Smooth muscle cell (in vitro differentiated cells): ENCODE measurements around the gene NOLC1. TPM values are rescaled to one million over a fixed set of nuclear protein-coding genes. Genes with fewer than 3 reads are reported as not detected.

ENCODE experiments used
- DNase-seq: peaks from one replicate; lab custom pipeline; 2025; ENCODE audit not compliant: unreplicated experiment; lab: John Stamatoyannopoulos, UW
- H2AFZ ChIP-seq: fragments of 200-600 bp; sonication (generic); 2 replicates; pipeline ENCODE4 v1.6.0; 2016; ENCODE audit warnings: antibody characterized with exemption, low read depth, mild to moderate bottlenecking
- H3F3A ChIP-seq: fragments of 200-600 bp; sonication (generic); 2 replicates; pipeline ENCODE4 v1.6.0; 2017; ENCODE audit warnings: antibody characterized with exemption, low read depth
- H3K27ac ChIP-seq: fragments of 200-600 bp; sonication (generic); 2 replicates; pipeline ENCODE4 v1.5.1; 2016; ENCODE audit warnings: low read depth, mild to moderate bottlenecking
- H3K27me3 ChIP-seq: fragments of 200-600 bp; sonication (generic); 2 replicates; pipeline ENCODE4 v1.6.1; 2016; ENCODE audit warnings: low read depth, mild to moderate bottlenecking
- H3K36me3 ChIP-seq: fragments of 200-600 bp; sonication (generic); 2 replicates; pipeline ENCODE4 v1.5.1; 2016; ENCODE audit warnings: low read depth
- H3K4me1 ChIP-seq: fragments of 200-600 bp; sonication (generic); 2 replicates; pipeline ENCODE4 v1.5.1; 2016; ENCODE audit warnings: low read depth
- H3K4me2 ChIP-seq: fragments of 200-600 bp; sonication (generic); 2 replicates; pipeline ENCODE4 v1.6.0; 2016; ENCODE audit warnings: mild to moderate bottlenecking
- H3K4me3 ChIP-seq: fragments of 200-600 bp; sonication (generic); 2 replicates; pipeline ENCODE4 v1.5.1; 2016; ENCODE audit warnings: mild to moderate bottlenecking
- H3K79me2 ChIP-seq: fragments of 200-600 bp; sonication (generic); 2 replicates; pipeline ENCODE4 v1.6.0; 2016; ENCODE audit warnings: low read depth, mild to moderate bottlenecking
- H3K9ac ChIP-seq: fragments of 200-600 bp; sonication (generic); 2 replicates; pipeline ENCODE4 v1.6.0; 2016; ENCODE audit warnings: low read depth
- H3K9me3 ChIP-seq: fragments of 200-600 bp; sonication (generic); replicated peaks from 2 replicates; pipeline ENCODE4 v1.5.1; 2016; ENCODE audit warnings: low read depth
- H4K20me1 ChIP-seq: fragments of 200-600 bp; sonication (generic); 2 replicates; pipeline ENCODE4 v1.6.0; 2016; ENCODE audit warnings: low read depth
- CTCF ChIP-seq: fragments of 200-600 bp; sonication (generic); IDR thresholded peaks from 2 replicates; pipeline ENCODE4 v1.5.1; 2017; ENCODE audit warnings: borderline replicate concordance, mild to moderate bottlenecking, antibody characterized with exemption; ENCODE audit not compliant: insufficient read depth, poor library complexity, severe bottlenecking
- WGBS: methylation state at CpG from one replicate; pipeline ENCODE4 v1.1.7; 2016; ENCODE audit warnings: low lambda C conversion rate; 5-methylcytosine and 5-hydroxymethylcytosine counted together
- polyA plus RNA-seq: library from polyadenylated mRNA; unstranded; fragments of >200 nt; fragmentation: Nextera tagmentation; extraction: Ambion mirVana; gene quantifications from 2 replicates; pipeline ENCODE4 v1.2.1, GENCODE V29; 2016
- total RNA-seq: library from RNA; depleted of rRNA; stranded (reverse); fragments of >200 nt; gene quantifications from 2 replicates; pipeline ENCODE4 v1.2.3, GENCODE V29; 2014

The NOLC1 gene
- total and polyA plus RNA-seq, 2 experiments from 2014 or later, result 41.2 to 46.6 TPM

- under 1% methylated on average over 64 of the region's 64 CpGs for WGBS
- H2AFZ ChIP-seq, result peak within 1 kb of the TSS; percentile 73
Observed at GRCh38 chr10:102132563-102133372, 19.4 kb upstream of the NOLC1 start, which contains the start of gene PPRC1. TSS of gene PPRC1 (plus strand) at chr10:102133040. CDS start at chr10:102133069, 29 bp downstream.

GRCh38 chr10:102133373-102134195 lies 18.6 kb upstream of the NOLC1 start:
- H3K36me3 ChIP-seq, result no peaks in the 10 kb centered on the region
- H3K27me3 ChIP-seq, result no peaks in the 10 kb centered on the region
- H3K79me2 ChIP-seq, result peaks cover 53% of the 10 kb centered on the region
- peak overlapping the region; percentile 82 for H3K4me2 ChIP-seq
- TF ChIP-seq CTCF, result no peak
- H3K4me1 ChIP-seq, result peaks cover 28% of the 10 kb centered on the region
- no peaks in the 10 kb centered on the region for H3K9me3 ChIP-seq
- peak overlapping the region; percentile 93 for H3K27ac ChIP-seq
- H2AFZ ChIP-seq, result no peak overlapping the region
- peak; percentile 55 for DNase-seq
- H4K20me1 ChIP-seq, result peaks cover 50% of the 10 kb centered on the region
- peak overlapping the region; percentile 86 for H3K4me3 ChIP-seq
- WGBS, result under 1% methylated on average over 42 of the region's 48 CpGs
- peaks cover 8% of the 10 kb centered on the region for H3F3A ChIP-seq
- peak overlapping the region; percentile 94 for H3K9ac ChIP-seq

More at GRCh38 chr10:102132563-102133372, 19.4 kb upstream of the NOLC1 start, which contains the start of gene PPRC1:
- Histone ChIP-seq H3F3A (peaks cover 8% of the 10 kb centered on the region), H3K27me3 (no peaks in the 10 kb centered on the region), H3K36me3 (no peaks in the 10 kb centered on the region), H3K4me2 (peak within 1 kb of the TSS; percentile 82), H4K20me1 (peaks cover 42% of the 10 kb centered on the region), H3K9ac (peak within 1 kb of the TSS; percentile 94), H3K4me3 (peak within 1 kb of the TSS; percentile 86), H3K4me1 (peaks cover 28% of the 10 kb centered on the region), H3K9me3 (no peaks in the 10 kb centered on the region), H3K79me2 (peaks cover 45% of the 10 kb centered on the region), H3K27ac (peak within 1 kb of the TSS; percentile 93)
- peak; percentile 90 for DNase-seq
- TF ChIP-seq CTCF, result peak; percentile 87

- Histone ChIP-seq H3K36me3 (no peaks in the 10 kb centered on the region), H3K27ac (peak overlapping the region; percentile 93), H2AFZ (no peak overlapping the region), H4K20me1 (peaks cover 59% of the 10 kb centered on the region), H3K9ac (peak overlapping the region; percentile 94), H3K79me2 (peaks cover 62% of the 10 kb centered on the region), H3K4me2 (peak overlapping the region; percentile 82), H3F3A (peaks cover 8% of the 10 kb centered on the region), H3K27me3 (no peaks in the 10 kb centered on the region), H3K4me1 (peaks cover 28% of the 10 kb centered on the region), H3K4me3 (peak overlapping the region; percentile 86), H3K9me3 (no peaks in the 10 kb centered on the region)
- WGBS, result 59% methylated on average over 2 of the region's 2 CpGs
- DNase-seq, result no peak
- no peak for TF ChIP-seq CTCF
Observed at GRCh38 chr10:102134416-102134815, 17.8 kb upstream of the NOLC1 start.
